ENCODE results near the gene CBX4. TPM values are rescaled to one million over a fixed set of nuclear protein-coding genes. Genes with fewer than 3 reads are reported as not detected.

CBX4 gene
- total and polyA plus RNA-seq, 2 of the 13 experiments (the other 11 are each of a cell fraction or from before 2014, with no cell fraction given): 25.8 to 50.8 TPM

DNA sequence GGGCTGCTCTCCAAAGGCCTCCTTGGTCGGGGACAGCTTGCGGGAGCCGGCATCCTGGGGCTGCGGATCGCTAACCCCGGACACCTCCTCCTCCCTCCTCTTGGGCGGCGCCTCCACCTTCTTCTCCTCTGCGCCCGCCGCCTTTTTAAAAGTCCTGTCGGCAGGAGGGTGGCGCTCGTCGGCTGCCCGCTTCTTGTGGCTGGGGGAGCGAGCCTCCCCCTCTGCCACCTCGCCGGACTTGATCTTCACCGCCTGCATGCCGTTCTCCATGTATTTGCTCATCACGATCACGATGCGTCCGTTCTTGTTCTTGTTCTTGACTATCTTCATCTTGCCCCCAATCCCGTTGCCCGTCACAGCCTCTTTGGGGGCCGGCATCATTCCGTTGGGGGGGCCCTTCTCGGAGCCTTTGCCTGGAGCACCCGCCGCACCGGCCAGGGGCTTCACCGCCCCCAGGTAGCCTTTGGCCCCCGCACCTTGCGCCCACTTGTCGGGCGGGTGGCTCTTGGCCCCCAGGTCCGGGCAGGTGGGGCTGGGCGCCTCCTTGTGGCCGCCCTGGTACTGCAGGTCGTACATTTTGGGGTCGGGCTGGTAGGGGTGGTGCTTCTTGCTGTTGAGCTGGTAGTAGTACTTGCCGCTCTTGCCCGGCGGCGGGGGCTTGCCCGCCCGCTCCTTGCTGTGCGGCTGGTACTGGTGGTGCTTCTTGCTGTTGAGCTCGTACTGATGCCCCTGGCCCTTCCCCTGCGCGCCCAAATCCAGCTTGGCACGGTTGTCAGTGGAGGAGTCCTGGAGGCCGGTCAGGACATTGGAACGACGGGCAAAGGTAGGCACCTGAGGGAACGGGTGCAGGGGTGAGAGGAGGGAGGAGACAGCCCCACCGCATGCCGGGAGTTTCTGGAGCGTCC, 4.4 kb downstream of the CBX4 start (continued):
- TF ChIP-seq MAFK (conservative IDR thresholded peaks at IDR 0.05 in 1 of 2, IDR thresholded peaks at IDR 0.05 in 1 of 2; ENCODE audit: low read length in 2 of 2) (no peak), ZNF12 (CRISPR knock-in tag; IDR thresholded peaks at IDR 0.05) (no peak), POLR2AphosphoS2 (IDR thresholded peaks at IDR 0.05; ENCODE audit: low read depth, low read length) (0 out of 2 replicates have a peak, but pooled peaks have one; percentile 32), ZNF607 (CRISPR knock-in tag; IDR thresholded peaks at IDR 0.05; ENCODE audit: borderline replicate concordance) (peak; percentile 33; the same call in 1 of the 2 replicates), HIVEP1 (CRISPR knock-in tag; IDR thresholded peaks at IDR 0.05) (peak; percentile 43; the same call in 1 of the 2 replicates), ZNF331 (CRISPR knock-in tag; IDR thresholded peaks at IDR 0.05) (peak; percentile 36; the same call in 1 of the 2 replicates), ZNF737 (CRISPR knock-in tag; IDR thresholded peaks at IDR 0.05; ENCODE audit: borderline replicate concordance) (peak; percentile 70; the same call in 1 of the 2 replicates), ZNF343 (CRISPR knock-in tag; IDR thresholded peaks at IDR 0.05) (no peak), POLR2A (IDR thresholded peaks at IDR 0.05; ENCODE audit: insufficient read depth in 1 of 2, low read depth in 2 of 2, low read length in 2 of 2) (peak in 1 of 2 experiments; percentile 21; a peak in 1 of 4 replicates), CENPT (CRISPR knock-in tag; IDR thresholded peaks at IDR 0.05; ENCODE audit: low read depth) (0 out of 2 replicates have a peak, but pooled peaks have one; percentile 42), CHD4 (IDR thresholded peaks at IDR 0.05; ENCODE audit: borderline replicate concordance, low read length) (peak; percentile 59; the same call in 1 of the 2 replicates), SATB2 (CRISPR knock-in tag; IDR thresholded peaks at IDR 0.05) (no peak), MEIS1 (CRISPR knock-in tag; IDR thresholded peaks at IDR 0.05; ENCODE audit: borderline replicate concordance) (0 out of 2 replicates have a peak, but pooled peaks have one; percentile 40), KLF13 (CRISPR knock-in tag; IDR thresholded peaks at IDR 0.05) (0 out of 2 replicates have a peak, but pooled peaks have one; percentile 24), ZNF547 (CRISPR knock-in tag; IDR thresholded peaks at IDR 0.05) (no peak), MED8 (CRISPR knock-in tag; IDR thresholded peaks at IDR 0.05; ENCODE audit: insufficient replicate concordance) (no peak)
- TF ChIP-seq, protein P1, sequence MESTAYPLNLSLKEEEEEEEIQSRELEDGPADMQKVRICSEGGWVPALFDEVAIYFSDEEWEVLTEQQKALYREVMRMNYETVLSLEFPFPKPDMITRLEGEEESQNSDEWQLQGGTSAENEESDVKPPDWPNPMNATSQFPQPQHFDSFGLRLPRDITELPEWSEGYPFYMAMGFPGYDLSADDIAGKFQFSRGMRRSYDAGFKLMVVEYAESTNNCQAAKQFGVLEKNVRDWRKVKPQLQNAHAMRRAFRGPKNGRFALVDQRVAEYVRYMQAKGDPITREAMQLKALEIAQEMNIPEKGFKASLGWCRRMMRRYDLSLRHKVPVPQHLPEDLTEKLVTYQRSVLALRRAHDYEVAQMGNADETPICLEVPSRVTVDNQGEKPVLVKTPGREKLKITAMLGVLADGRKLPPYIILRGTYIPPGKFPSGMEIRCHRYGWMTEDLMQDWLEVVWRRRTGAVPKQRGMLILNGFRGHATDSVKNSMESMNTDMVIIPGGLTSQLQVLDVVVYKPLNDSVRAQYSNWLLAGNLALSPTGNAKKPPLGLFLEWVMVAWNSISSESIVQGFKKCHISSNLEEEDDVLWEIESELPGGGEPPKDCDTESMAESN (CRISPR knock-in tag; conservative IDR thresholded peaks at IDR 0.05): peak; percentile 13; the same call in 1 of the 2 replicates
- TF ChIP-seq, protein P2, sequence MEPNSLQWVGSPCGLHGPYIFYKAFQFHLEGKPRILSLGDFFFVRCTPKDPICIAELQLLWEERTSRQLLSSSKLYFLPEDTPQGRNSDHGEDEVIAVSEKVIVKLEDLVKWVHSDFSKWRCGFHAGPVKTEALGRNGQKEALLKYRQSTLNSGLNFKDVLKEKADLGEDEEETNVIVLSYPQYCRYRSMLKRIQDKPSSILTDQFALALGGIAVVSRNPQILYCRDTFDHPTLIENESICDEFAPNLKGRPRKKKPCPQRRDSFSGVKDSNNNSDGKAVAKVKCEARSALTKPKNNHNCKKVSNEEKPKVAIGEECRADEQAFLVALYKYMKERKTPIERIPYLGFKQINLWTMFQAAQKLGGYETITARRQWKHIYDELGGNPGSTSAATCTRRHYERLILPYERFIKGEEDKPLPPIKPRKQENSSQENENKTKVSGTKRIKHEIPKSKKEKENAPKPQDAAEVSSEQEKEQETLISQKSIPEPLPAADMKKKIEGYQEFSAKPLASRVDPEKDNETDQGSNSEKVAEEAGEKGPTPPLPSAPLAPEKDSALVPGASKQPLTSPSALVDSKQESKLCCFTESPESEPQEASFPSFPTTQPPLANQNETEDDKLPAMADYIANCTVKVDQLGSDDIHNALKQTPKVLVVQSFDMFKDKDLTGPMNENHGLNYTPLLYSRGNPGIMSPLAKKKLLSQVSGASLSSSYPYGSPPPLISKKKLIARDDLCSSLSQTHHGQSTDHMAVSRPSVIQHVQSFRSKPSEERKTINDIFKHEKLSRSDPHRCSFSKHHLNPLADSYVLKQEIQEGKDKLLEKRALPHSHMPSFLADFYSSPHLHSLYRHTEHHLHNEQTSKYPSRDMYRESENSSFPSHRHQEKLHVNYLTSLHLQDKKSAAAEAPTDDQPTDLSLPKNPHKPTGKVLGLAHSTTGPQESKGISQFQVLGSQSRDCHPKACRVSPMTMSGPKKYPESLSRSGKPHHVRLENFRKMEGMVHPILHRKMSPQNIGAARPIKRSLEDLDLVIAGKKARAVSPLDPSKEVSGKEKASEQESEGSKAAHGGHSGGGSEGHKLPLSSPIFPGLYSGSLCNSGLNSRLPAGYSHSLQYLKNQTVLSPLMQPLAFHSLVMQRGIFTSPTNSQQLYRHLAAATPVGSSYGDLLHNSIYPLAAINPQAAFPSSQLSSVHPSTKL (CRISPR knock-in tag; IDR thresholded peaks at IDR 0.05): 0 out of 2 replicates have a peak, but pooled peaks have one; percentile 33
- TF ChIP-seq, protein P3, sequence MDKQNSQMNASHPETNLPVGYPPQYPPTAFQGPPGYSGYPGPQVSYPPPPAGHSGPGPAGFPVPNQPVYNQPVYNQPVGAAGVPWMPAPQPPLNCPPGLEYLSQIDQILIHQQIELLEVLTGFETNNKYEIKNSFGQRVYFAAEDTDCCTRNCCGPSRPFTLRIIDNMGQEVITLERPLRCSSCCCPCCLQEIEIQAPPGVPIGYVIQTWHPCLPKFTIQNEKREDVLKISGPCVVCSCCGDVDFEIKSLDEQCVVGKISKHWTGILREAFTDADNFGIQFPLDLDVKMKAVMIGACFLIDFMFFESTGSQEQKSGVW (CRISPR knock-in tag; IDR thresholded peaks at IDR 0.05; ENCODE audit: borderline replicate concordance): no peak
- TF ChIP-seq, protein P4, sequence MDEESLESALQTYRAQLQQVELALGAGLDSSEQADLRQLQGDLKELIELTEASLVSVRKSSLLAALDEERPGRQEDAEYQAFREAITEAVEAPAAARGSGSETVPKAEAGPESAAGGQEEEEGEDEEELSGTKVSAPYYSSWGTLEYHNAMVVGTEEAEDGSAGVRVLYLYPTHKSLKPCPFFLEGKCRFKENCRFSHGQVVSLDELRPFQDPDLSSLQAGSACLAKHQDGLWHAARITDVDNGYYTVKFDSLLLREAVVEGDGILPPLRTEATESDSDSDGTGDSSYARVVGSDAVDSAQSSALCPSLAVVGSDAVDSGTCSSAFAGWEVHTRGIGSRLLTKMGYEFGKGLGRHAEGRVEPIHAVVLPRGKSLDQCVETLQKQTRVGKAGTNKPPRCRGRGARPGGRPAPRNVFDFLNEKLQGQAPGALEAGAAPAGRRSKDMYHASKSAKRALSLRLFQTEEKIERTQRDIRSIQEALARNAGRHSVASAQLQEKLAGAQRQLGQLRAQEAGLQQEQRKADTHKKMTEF (CRISPR knock-in tag; IDR thresholded peaks at IDR 0.05): peak; percentile 59
